Stimulated activated naive CD8-positive, alpha-beta T cell treated with anti-CD3 and anti-CD28 coated beads, Interleukin-15, Interleukin-2, amounts not matched to agents 100 ng/mL and 50 ng/mL, for 24 hours (primary cell): ENCODE data around the gene LPIN3.

Experiments
- H3K27ac Mint-ChIP-seq: one replicate; pipeline ENCODE4 v1.8.0; 2021; ENCODE audit warnings: mild to moderate bottlenecking, mixed read lengths
- H3K27me3 Mint-ChIP-seq: one replicate; pipeline ENCODE4 v1.8.0; 2021; ENCODE audit warnings: mixed read lengths
- H3K36me3 Mint-ChIP-seq: one replicate; pipeline ENCODE4 v1.8.0; 2021; ENCODE audit warnings: low read depth, mixed read lengths
- H3K4me1 Mint-ChIP-seq: one replicate; pipeline ENCODE4 v1.8.0; 2021; ENCODE audit warnings: low read depth, mixed read lengths
- H3K4me3 Mint-ChIP-seq: one replicate; pipeline ENCODE4 v1.8.0; 2021; ENCODE audit warnings: mild to moderate bottlenecking, mixed read lengths
- H3K9me3 Mint-ChIP-seq: one replicate; pipeline ENCODE4 v1.8.0; 2021; ENCODE audit warnings: mixed read lengths

LPIN3 gene

DNA sequence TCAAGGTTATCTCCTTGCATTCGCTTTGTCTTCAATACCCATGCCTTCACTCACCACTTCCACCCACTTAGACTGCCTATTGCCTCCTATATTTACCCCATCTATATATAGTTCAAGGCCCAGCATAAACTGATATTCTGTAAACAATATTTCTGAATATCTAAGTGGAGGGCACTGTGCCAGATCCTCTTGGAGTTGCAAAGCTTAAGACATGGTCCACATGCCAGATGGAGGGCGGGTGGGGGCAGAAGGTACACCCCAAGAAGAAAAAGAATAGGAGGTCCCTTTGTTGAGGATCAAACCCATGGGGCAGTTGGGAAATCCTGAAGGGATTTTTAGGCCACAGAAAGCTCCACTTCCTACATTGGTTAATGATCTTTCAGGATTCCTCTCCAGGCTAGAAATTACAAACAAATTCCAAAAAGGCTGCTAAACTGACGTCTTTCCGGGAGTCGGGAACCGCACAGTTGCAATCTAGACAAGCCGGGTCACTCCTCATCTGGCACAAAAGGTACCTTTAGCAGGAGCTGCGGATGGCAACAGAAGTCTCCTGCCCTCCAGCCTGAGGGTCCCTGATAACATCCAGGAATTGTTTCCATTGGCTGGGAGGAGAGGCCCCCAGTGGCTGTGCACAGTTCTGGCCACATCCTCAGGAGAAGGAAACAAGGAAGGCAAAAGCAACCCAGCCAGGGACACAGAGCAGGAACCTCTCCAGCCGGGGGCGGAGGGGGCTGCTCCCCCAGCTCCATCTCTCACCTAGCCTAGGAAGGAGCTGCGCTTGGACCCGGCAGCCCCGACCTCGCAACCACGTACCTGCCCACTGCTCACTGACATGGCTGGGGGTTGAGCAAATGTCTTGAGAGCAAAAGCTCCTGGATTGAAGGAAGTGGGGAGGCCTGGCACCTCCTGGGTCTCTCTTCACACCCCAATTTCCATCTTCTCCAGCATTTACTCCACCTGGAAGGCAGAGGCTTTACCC, 5.9 kb upstream of the LPIN3 start:
- Mint-ChIP-seq H3K9me3 (no peaks in the 10 kb centered on the region), H3K4me1 (peaks cover 7% of the 10 kb centered on the region), H3K27me3 (peaks cover 11% of the 10 kb centered on the region), H3K4me3 (no peak overlapping the region), H3K36me3 (no peaks in the 10 kb centered on the region), H3K27ac (no peak overlapping the region)

DNA sequence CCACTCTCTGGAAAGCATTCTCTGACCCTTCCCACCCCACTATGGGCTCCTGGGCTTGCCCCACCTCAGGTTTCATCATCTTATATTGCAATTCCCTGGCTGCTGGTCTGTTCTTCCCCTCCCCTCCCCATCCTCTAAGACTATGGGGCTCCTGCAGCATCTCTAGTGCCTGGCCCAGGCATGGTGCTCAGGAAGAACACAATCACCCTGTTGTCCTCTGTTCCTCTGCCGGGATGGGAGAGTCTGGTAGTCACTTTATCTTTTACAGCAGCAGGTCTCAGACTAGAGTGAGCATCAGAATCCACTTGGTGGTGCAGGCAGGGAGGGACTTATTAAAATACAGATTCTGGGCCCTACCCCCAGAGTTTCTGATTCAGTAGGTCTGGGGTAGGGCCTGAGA, 5.0 kb upstream of the LPIN3 start:
- Mint-ChIP-seq H3K4me3 (no peak overlapping the region), H3K4me1 (peaks cover 5% of the 10 kb centered on the region), H3K27me3 (peaks cover 12% of the 10 kb centered on the region), H3K9me3 (no peaks in the 10 kb centered on the region), H3K36me3 (no peaks in the 10 kb centered on the region), H3K27ac (no peak overlapping the region)

DNA sequence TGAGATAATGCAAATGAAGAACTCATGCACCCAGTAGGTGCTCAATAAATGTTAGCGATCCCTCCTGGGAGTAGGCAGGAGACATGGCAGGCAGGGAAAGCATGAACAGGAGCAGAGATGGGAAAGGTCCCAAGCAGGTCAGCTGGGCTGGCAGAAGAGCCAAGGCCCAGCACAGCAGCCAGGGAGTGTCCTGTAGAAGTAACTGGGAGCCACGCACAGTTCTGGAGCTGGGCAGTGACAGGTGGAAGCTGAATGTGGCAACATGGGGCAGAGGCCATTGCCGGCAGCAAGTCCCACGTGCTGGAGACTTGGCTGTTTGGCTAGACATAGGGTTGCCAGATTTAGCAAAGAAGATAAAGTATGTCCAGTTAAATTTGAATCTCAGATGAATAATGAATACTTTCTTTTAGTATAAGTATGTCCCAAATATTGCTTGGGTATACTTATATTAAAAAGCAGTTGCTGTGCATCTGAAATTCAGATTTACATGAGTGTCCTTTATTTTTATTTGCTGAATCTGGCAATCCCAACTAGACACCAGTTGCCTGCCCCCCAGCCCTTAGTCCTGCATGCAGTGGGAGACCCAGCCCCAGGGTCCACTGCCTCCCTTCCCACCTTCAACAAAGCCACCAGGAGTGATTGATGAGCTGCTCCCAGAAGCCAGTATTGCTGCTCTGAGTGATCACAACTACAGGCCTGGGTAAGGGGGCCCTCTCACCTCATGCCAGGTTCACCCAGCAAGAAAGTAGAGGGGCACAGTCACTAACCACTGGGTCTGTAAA, 3.7 kb upstream of the LPIN3 start:
- Mint-ChIP-seq H3K27me3 (peaks cover 12% of the 10 kb centered on the region), H3K4me1 (peaks cover 5% of the 10 kb centered on the region), H3K36me3 (no peaks in the 10 kb centered on the region), H3K4me3 (no peak overlapping the region), H3K27ac (no peak overlapping the region), H3K9me3 (no peaks in the 10 kb centered on the region)

DNA sequence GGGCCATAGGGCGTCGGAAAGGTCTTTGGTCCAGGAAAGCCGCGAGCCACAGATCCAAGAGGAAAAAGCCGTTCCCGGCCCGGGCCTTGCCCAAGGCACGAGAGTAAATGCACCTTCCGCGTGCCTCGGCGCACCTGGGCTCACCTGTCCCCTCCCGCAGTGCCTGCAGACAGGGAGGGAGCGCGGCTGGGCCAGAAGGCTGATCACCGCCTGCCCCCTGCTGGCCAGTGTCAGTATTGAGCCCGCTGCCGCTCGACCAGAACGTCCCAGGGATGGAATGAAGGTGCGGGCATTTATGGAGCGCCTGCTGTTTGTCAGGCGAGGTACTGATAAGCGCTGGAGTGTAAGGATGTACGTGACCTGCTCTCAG, 679 bp upstream of the LPIN3 start:
- peak overlapping the region; percentile 75 for H3K27ac Mint-ChIP-seq
- H3K4me3 Mint-ChIP-seq = peak overlapping the region; percentile 77
- no peaks in the 10 kb centered on the region for H3K36me3 Mint-ChIP-seq
- H3K4me1 Mint-ChIP-seq = peaks cover 5% of the 10 kb centered on the region
- H3K9me3 Mint-ChIP-seq = no peaks in the 10 kb centered on the region
- peaks cover 12% of the 10 kb centered on the region for H3K27me3 Mint-ChIP-seq

DNA sequence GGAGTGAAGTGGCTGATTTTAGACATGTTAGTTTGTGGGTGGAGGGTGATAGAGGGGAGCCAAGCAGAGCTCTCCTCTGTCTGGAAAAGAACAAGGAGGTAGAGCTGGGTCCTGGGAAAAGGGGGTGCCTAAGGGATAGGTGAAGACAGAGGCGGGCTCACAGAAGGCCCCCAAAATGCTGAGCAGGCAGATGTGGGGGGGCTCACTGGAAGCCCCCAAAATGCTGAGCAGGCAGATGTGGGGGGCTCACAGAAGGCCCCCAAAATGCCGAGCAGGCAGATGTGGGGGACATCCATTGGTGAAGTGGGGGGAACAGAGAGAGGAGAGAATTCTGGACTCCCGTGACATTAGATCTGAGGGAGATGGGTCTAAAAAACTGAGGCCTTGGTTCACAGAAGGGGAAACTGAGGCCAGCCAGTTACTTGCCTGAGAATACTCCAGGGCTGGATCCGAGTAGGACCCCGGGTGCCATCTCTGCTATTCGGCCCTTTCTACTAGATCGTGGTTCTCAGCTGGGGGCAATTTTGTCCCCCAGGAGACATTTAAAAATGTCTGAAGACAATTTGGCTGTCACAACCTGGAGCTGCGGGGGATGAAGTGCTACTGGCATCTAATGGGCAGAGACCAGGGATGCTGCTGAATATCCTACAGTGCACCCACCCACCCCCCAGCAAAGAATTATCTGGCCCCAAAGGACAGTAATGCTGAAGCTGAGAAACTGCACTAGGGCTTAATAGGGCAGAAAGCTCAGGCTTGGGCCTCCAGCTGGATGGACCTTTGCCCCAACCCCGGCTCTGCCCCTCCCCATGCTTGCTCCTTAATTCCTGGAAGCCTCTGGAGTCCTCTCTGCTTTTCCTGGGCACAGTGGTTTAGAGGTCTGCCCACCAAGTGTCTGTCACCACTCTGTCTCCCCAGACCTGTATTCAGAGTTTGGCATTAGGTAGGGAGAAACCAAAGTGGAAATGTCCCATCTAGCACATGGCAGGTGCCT, 2.1 kb downstream of the LPIN3 start:
- Mint-ChIP-seq H3K4me3 (no peak overlapping the region), H3K27me3 (peaks cover 7% of the 10 kb centered on the region), H3K27ac (no peak overlapping the region), H3K4me1 (peaks cover 5% of the 10 kb centered on the region), H3K36me3 (no peaks in the 10 kb centered on the region), H3K9me3 (no peaks in the 10 kb centered on the region)

DNA sequence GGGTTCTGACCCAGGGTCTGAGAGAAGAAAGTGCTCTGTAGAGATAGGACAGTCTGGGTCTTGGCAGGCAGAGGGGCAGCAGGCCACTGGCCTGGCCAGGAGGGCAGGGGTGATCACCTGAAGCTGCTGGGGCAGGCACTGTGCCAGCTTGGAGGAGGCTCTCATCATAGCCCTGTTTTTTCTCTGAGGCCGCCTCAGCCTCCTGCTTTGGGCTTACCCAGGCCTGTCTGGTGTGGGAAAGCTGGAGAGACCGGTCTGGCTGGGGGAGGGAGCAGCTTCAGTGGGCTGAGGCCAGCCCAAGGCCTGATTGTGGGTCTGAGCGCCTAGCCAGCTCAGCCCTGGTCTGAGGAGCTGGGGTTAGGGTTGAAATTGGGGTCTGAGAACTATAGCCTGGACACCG, 3.9 kb downstream of the LPIN3 start:
- Mint-ChIP-seq H3K9me3 (no peaks in the 10 kb centered on the region), H3K4me1 (peaks cover 5% of the 10 kb centered on the region), H3K36me3 (no peaks in the 10 kb centered on the region), H3K4me3 (no peak overlapping the region), H3K27ac (no peak overlapping the region), H3K27me3 (peaks cover 3% of the 10 kb centered on the region)

DNA sequence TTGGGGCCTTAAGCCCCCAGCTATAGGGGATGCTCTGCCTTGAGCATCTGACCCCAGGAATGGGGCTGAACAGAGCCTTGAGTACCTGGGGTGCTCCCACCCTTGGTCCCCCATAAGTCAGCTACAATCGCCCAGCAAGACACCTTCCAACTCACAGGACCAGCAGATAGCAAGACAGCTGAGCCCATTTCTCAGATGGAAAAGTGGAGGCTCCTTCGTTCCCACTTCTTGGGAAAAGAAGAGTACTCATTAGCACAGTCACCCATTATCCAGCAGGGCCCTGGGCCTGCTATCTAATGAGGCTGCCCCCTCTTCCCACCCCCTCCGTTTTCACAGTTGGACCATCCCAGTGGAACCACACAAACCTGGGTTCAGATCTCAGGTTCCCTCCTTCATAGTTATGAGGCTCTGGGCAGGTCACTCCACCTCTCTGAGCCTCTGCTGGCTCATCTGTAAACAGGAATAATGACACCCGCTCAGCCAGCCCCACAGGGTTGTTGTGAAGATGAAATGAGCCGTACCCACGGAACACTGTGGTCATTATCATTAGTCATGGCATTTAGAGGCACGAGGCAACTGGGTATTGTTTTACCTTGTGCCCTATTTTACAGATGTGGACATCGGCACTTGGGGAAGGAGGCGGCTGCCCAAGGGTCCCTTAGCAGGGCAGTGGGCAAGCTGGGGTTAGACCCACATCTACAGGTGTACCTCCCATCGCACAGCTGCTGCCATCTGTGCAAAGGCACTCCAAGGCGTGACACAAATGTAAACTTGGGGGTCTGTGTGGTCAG, 4.5 kb downstream of the LPIN3 start:
- H3K9me3 Mint-ChIP-seq = no peaks in the 10 kb centered on the region
- H3K27ac Mint-ChIP-seq = no peak overlapping the region
- no peak overlapping the region for H3K4me3 Mint-ChIP-seq
- H3K4me1 Mint-ChIP-seq = peaks cover 3% of the 10 kb centered on the region
- H3K36me3 Mint-ChIP-seq = no peaks in the 10 kb centered on the region
- no peaks in the 10 kb centered on the region for H3K27me3 Mint-ChIP-seq

DNA sequence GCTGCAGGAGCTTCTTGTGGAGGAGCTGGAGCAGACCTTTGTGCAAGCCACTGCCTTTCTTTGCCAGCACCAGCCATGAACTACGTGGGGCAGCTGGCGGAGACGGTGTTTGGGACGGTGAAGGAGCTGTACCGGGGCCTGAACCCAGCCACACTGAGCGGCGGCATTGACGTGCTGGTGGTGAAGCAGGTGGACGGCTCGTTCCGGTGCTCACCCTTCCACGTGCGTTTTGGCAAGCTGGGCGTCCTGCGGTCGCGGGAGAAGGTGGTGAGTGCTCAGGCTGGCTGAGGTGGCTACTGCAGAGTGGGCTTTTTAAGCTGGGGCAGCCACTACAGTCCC, 5.1 kb downstream of the LPIN3 start:
- H3K4me3 Mint-ChIP-seq = no peak overlapping the region
- H3K9me3 Mint-ChIP-seq = no peaks in the 10 kb centered on the region
- H3K27me3 Mint-ChIP-seq = no peaks in the 10 kb centered on the region
- H3K4me1 Mint-ChIP-seq = no peaks in the 10 kb centered on the region
- H3K27ac Mint-ChIP-seq = no peak overlapping the region
- no peaks in the 10 kb centered on the region for H3K36me3 Mint-ChIP-seq

DNA sequence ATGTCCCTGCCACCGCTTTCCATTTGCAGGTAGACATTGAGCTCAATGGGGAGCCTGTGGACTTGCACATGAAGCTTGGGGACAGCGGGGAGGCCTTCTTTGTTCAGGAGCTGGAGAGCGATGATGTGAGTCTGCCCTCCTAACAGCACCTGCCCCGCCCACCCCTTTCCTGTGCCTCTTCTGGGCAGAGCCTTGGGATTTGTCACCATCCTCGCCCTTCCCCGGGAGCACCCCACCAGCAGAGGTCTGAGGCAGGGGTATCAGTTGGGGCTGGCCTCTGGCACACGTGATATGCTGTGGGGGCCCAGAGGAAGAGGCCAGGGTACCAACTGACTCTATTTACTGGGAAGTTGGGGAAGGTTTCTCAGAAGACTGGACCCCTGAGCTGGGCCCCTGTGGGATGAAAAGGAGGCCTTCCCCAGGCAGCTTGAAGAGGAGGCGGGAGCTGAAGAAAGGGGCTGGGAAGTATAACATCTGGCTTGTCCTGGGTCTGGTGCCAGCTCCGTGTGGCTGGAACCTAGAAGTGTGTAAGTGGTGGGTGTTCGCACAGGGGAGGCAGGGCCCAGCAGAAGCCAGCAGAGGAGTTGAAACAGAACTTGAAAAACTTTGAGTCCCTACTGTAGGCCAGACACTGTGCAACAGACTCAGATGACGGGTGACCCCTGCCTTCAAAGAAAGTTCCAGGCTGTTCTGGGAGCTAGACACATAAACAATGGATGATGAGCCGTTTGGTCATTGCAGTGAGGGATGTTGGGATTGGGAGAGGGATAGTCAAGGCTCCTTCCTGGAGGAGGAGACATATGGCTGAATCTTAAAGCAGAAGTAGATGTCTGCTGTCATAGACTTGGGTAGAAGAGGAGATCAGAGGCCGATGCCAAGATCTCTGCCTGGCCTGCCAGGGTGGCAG, 7.2 kb downstream of the LPIN3 start:
- H3K27me3 Mint-ChIP-seq = no peaks in the 10 kb centered on the region
- no peaks in the 10 kb centered on the region for H3K36me3 Mint-ChIP-seq
- no peaks in the 10 kb centered on the region for H3K4me1 Mint-ChIP-seq
- no peak overlapping the region for H3K4me3 Mint-ChIP-seq
- H3K9me3 Mint-ChIP-seq = no peaks in the 10 kb centered on the region
- no peak overlapping the region for H3K27ac Mint-ChIP-seq

DNA sequence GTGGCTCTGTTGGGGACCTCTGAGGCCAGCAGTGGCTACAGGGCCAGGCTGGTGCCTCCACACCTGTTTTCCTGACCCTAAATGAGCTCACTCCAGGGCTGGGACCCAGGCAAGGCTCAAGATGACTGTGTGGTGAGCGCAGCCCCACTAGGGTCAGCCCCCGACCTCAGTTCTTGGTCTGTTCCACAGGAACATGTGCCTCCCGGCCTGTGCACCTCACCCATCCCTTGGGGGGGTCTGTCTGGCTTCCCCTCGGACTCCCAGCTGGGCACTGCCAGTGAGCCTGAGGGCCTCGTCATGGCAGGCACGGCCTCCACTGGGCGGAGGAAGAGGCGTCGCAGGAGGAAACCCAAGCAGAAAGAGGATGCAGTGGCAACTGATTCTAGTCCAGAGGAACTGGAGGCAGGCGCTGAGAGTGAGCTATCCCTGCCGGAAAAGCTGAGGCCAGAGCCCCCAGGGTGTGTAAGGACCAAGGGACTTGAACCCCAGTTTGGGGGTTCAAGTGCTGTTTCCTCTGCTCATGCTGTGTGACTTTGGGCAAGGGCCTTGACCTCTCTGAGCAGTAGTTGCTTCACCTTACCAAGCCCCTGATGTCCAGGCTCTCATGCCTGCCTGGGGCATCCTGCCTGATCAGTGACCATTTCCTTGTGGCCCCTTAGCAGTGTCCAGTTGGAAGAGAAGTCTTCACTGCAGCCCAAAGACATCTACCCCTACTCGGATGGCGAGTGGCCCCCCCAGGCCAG, 8.0 kb downstream of the LPIN3 start:
- Mint-ChIP-seq H3K27ac (no peak overlapping the region), H3K27me3 (no peaks in the 10 kb centered on the region), H3K4me1 (no peaks in the 10 kb centered on the region), H3K36me3 (no peaks in the 10 kb centered on the region), H3K4me3 (no peak overlapping the region), H3K9me3 (no peaks in the 10 kb centered on the region)

DNA sequence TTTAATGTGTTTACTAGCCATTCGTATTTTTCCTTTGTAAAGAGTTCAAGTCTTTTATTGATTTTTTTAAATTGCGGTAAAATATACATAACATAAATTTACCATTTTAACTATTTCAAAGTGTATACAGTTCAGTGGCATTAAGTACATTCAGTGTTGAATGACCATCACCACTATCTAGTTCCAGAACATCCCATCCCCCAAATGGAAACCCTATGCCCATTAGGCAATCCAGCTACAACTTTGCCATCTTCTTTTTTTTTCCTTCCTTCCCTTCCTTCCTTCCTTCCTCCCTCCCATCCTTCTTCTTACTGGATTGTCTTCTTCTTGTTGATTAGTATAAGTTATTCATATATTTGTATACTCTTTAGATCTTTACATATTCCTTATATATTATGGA, 8.6 kb downstream of the LPIN3 start:
- Mint-ChIP-seq H3K27ac (no peak overlapping the region), H3K36me3 (no peaks in the 10 kb centered on the region), H3K27me3 (no peaks in the 10 kb centered on the region), H3K4me1 (no peaks in the 10 kb centered on the region), H3K9me3 (no peaks in the 10 kb centered on the region), H3K4me3 (no peak overlapping the region)

DNA sequence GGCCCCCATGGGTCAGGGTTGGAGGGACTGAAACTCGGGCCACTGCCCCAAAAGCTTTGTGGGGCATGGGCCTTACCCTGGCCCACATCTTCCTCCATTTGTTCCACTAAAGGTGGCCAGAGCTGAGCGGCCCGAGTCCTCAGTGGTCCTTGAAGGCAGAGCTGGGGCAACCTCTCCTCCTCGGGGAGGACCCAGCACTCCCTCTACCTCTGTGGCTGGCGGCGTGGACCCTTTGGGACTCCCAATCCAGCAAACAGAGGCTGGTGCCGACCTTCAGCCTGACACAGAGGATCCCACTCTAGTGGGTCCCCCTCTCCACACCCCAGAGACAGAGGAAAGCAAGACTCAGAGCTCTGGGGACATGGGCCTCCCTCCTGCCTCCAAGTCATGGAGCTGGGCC, 9.3 kb downstream of the LPIN3 start:
- Mint-ChIP-seq H3K27me3 (no peaks in the 10 kb centered on the region), H3K36me3 (no peaks in the 10 kb centered on the region), H3K4me3 (no peak overlapping the region), H3K4me1 (no peaks in the 10 kb centered on the region), H3K27ac (no peak overlapping the region), H3K9me3 (no peaks in the 10 kb centered on the region)
